Liver (tissue), 3 donors: ENCODE measurements around the gene TLE7.

ENCODE experiments used
- CTCF ChIP-seq: fragments of 150-350 bp; IDR thresholded peaks from 2 replicates; pipeline ENCODE4 v1.5.1; 2017; ENCODE audit warnings: improper control_type of control experiment, low read depth, low read length; ENCODE audit not compliant: missing input control
- JUND ChIP-seq, 2 donors: IDR thresholded peaks; 2 replicates each; pipeline ENCODE4 v1.6.1; 2016; ENCODE audit warnings: antibody characterized with exemption in 2 of 2
- MAX ChIP-seq: IDR thresholded peaks from 2 replicates; pipeline ENCODE4 v1.6.1; 2016; ENCODE audit warnings: antibody characterized with exemption
- RAD21 ChIP-seq, 2 donors: IDR thresholded peaks; 2 replicates each; pipeline ENCODE4 v1.6.1; 2016; ENCODE audit warnings: antibody characterized with exemption in 2 of 2, mild to moderate bottlenecking in 2 of 2
- YY1 ChIP-seq: IDR thresholded peaks from 2 replicates; pipeline ENCODE4 v1.6.1; 2016; ENCODE audit warnings: antibody characterized with exemption, mild to moderate bottlenecking
- ZBTB33 ChIP-seq: IDR thresholded peaks from 2 replicates; pipeline ENCODE4 v1.6.1; 2016; ENCODE audit warnings: antibody characterized with exemption
- donor health status: healthy.
- donor health status: healthy.

- TF ChIP-seq ZBTB33 (no peak), MAX (no peak), CTCF (no peak), RAD21 (IDR thresholded peaks at IDR 0.05) (no peak), YY1 (no peak), JUND (IDR thresholded peaks at IDR 0.05) (no peak)
Observed at GRCh38 chr16:71473891-71474290, 32.0 kb upstream of the TLE7 start.
